ENCODE measurements around the gene NUBP2. TPM values are rescaled to one million over a fixed set of nuclear protein-coding genes. Genes with fewer than 3 reads are reported as not detected.

NUBP2 gene
- total RNA-seq, 1 donor from 2014 or later, result 55.6 TPM

- intact Hi-C loops (cut with micrococcal nuclease), result no loop called here
Measured at GRCh38 chr16:1757714-1758461, 24.9 kb upstream of the NUBP2 start.

- intact Hi-C loops (cut with micrococcal nuclease), result no loop called here
Measured at GRCh38 chr16:1758923-1759322, 23.8 kb upstream of the NUBP2 start.

- intact Hi-C loops (cut with micrococcal nuclease), result no loop called here
Measured at GRCh38 chr16:1759511-1759910, 23.2 kb upstream of the NUBP2 start.

- intact Hi-C loops (cut with micrococcal nuclease), result no loop called here
Measured at GRCh38 chr16:1760911-1761310, 21.8 kb upstream of the NUBP2 start.

GRCh38 chr16:1761751-1762150 is 21.0 kb upstream of the NUBP2 start:
- intact Hi-C loops (cut with micrococcal nuclease), result no loop called here

- intact Hi-C loops (cut with micrococcal nuclease), result no loop called here
Measured at GRCh38 chr16:1762196-1762878, 20.4 kb upstream of the NUBP2 start.

- intact Hi-C loops (cut with micrococcal nuclease), result no loop called here
Measured at GRCh38 chr16:1762879-1763520, 19.8 kb upstream of the NUBP2 start.

GRCh38 chr16:1763521-1764511 is 18.9 kb upstream of the NUBP2 start:
- intact Hi-C loops (cut with micrococcal nuclease), result no loop called here

- intact Hi-C loops (cut with micrococcal nuclease), result no loop called here
Measured at GRCh38 chr16:1764971-1765370, 17.8 kb upstream of the NUBP2 start.

- intact Hi-C loops (cut with micrococcal nuclease), result no loop called here
Measured at GRCh38 chr16:1765826-1766225, 16.9 kb upstream of the NUBP2 start.

GRCh38 chr16:1766231-1766630 is 16.5 kb upstream of the NUBP2 start:
- intact Hi-C loops (cut with micrococcal nuclease), result no loop called here

GRCh38 chr16:1766701-1767100 is 16.1 kb upstream of the NUBP2 start:
- intact Hi-C loops (cut with micrococcal nuclease), result no loop called here

- intact Hi-C loops (cut with micrococcal nuclease), result no loop called here
Measured at GRCh38 chr16:1767116-1767994, 15.4 kb upstream of the NUBP2 start.

GRCh38 chr16:1768061-1768766 is 14.5 kb upstream of the NUBP2 start:
- intact Hi-C loops (cut with micrococcal nuclease), result no loop called here

GRCh38 chr16:1768767-1769401 is 13.9 kb upstream of the NUBP2 start:
- intact Hi-C loops (cut with micrococcal nuclease), result no loop called here

- intact Hi-C loops (cut with micrococcal nuclease), result loop anchor here (5.0 kb wide), 2 partner anchors 62 to 188 kb away; partner anchors contain the start of genes MAPK8IP3 and NDUFB10
Measured at GRCh38 chr16:1769402-1770300, 13.1 kb upstream of the NUBP2 start.

GRCh38 chr16:1770328-1771187 is 12.2 kb upstream of the NUBP2 start:
- intact Hi-C loops (cut with micrococcal nuclease), result loop anchor here (5.0 kb wide), 2 partner anchors 63 to 187 kb away; partner anchors contain the start of genes MAPK8IP3 and NDUFB10

Data from T-helper 2 cell treated with Interferon-gamma antibody and Interleukin-4, amounts not matched to agents 100 ng/mL and 5 ng/mL, for 36 hours (primary cell).